GM21381 (cell line): Measurements from ENCODE around the gene CIC.

ENCODE experiments used
- ATAC-seq: cut with Tn5 transposase; IDR thresholded peaks from one replicate; pipeline ENCODE4 v1.9.1; 2021; ENCODE audit warnings: mild to moderate bottlenecking, moderate library complexity; ENCODE audit not compliant: unreplicated experiment

CIC gene

DNA sequence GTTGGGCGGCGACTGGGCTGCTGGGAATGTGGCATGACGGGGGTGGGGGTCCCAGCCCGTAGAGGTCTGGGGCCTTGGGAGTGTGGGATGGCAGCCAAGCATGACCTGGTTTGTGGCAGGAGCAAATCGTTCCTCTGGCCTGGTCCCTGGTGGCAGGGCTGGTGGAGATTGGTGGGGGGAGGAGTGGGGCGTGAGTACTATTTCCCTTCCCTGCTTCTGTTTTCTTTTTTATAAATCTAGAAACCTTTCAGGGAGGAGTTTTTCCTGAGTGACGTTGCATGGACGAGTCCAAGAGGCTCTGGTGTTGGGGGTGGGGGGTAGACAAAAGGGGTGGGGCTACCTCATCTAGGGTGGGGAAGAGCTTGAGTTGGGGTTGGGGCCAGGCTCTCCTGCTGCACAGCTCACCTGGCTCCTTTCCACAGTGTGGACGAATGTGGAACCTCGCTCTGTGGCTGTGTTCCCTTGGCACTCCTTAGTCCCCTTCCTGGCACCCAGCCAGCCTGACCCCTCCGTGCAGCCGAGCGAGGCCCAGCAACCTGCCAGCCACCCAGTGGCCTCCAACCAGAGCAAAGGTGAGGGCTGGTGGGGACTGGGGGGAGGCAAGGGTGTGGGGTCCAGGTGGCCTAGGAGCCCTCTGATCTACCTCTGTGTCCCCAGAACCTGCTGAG lies 17.4 kb downstream of the CIC start:
- no peak for ATAC-seq

DNA sequence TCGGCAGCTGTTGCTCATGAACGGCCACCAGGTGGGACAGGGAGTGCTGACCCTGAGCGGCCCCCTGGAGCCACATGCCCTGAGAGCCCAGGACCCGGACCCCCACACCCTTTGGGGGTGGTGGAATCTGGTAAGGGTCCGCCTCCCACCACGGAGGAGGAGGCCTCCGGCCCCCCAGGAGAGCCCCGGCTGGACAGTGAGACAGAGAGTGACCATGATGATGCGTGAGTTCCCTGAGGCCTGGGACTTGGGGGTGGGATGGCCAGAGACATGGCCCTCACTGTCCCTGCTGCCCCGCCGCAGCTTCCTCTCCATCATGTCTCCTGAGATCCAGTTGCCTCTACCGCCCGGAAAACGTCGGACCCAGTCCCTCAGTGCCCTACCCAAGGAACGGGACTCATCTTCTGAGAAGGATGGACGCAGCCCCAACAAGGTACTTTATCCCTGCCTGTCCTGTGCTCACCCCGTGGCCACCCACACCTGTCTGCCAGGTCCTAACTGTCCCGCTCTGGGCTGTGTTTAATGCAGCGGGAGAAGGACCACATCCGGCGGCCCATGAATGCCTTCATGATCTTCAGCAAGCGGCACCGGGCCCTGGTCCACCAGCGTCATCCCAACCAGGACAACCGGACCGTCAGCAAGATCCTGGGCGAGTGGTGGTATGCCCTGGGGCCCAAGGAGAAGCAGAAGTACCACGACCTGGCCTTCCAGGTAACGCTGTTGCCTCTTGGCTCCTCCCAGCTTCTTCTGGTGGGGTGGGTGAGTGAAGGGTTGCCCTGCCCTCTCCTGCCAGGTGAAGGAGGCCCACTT lies 18.2 kb downstream of the CIC start:
- ATAC-seq: no peak

DNA sequence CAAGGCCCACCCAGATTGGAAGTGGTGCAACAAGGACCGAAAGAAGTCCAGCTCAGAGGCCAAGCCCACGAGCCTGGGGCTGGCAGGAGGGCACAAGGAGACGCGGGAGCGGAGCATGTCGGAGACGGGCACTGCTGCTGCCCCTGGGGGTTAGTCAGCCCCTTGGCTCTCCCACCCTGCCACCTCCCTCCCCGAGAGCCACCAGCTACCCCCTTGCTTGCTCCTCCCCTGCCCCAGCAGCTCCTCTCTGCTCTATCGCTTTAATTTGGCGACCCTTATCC lies 18.7 kb downstream of the CIC start:
- no peak for ATAC-seq

- no peak for ATAC-seq
These were observed 19.3 kb downstream of the CIC start for GRCh38 chr19:42288387-42288786.

- no peak for ATAC-seq
These were observed 20.0 kb downstream of the CIC start for GRCh38 chr19:42288881-42289555.

- no peak for ATAC-seq
These were observed 20.5 kb downstream of the CIC start for GRCh38 chr19:42289556-42290041.

GRCh38 chr19:42290136-42290522 lies 21.1 kb downstream of the CIC start:
- ATAC-seq: no peak

DNA sequence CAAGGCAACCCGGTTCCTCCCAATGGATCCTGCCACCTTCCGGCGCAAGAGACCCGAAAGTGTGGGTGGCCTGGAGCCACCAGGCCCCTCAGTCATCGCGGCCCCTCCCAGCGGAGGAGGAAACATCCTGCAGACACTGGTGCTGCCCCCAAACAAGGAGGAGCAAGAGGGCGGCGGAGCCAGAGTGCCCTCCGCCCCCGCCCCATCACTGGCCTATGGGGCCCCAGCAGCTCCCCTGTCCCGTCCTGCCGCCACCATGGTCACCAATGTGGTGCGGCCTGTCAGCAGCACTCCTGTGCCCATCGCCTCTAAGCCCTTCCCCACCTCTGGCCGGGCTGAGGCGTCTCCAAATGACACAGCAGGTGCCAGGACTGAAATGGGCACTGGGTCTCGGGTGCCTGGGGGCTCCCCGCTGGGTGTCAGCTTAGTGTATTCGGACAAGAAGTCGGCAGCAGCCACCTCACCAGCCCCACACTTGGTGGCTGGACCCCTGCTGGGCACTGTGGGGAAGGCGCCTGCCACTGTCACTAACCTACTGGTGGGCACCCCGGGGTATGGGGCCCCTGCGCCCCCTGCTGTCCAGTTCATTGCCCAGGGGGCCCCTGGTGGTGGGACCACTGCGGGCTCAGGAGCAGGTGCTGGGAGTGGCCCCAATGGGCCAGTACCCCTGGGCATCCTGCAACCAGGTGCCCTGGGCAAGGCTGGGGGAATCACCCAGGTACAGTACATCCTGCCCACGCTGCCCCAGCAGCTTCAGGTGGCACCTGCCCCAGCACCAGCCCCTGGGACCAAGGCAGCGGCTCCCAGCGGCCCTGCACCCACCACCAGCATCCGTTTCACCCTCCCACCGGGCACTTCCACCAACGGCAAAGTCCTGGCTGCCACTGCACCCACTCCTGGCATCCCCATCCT lies 21.7 kb downstream of the CIC start:
- no peak for ATAC-seq

DNA sequence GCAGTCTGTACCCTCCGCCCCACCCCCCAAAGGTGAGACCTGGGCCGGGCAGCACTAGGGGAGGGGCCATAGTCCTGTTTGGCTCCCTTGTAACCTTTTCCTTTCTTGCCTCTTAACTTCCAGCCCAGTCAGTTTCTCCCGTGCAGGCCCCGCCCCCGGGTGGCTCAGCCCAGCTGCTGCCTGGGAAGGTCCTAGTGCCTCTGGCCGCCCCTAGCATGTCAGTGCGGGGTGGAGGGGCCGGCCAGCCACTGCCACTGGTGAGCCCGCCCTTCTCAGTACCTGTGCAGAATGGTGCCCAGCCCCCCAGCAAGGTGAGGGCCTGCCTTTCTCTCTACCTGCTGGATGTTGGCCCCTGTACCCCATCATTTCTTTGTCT lies 22.4 kb downstream of the CIC start:
- no peak for ATAC-seq

DNA sequence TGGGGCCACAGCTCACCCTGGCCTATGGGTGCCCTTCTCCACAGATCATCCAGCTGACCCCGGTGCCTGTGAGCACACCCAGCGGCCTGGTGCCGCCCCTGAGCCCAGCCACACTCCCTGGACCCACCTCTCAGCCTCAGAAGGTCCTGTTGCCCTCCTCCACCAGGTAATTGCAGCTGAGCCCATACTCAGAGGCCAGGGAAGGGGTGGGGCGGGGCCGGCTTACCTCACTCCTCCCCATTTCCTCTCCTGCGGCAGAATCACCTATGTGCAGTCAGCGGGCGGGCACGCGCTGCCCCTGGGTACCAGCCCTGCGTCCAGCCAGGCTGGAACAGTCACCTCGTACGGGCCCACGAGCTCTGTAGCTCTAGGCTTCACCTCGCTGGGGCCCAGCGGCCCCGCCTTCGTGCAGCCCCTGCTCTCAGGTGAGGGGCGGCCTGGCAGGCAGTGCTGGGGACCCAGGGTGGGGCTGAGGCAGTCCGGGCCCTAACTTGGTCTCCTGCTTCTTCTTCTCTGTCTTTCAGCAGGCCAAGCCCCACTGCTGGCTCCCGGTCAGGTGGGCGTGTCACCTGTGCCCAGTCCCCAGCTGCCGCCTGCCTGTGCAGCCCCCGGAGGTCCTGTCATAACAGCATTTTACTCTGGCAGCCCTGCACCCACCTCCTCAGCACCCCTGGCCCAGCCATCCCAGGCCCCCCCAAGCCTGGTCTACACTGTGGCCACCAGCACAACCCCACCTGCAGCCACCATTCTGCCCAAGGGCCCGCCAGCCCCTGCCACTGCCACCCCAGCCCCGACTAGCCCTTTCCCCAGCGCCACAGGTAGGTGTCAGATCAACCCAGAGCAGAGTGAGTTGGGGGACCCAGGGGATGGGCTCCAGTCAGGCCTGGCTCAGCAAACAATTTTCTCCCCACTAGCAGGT lies 23.2 kb downstream of the CIC start:
- no peak for ATAC-seq

GRCh38 chr19:42292963-42293362 lies 23.9 kb downstream of the CIC start:
- ATAC-seq: no peak

DNA sequence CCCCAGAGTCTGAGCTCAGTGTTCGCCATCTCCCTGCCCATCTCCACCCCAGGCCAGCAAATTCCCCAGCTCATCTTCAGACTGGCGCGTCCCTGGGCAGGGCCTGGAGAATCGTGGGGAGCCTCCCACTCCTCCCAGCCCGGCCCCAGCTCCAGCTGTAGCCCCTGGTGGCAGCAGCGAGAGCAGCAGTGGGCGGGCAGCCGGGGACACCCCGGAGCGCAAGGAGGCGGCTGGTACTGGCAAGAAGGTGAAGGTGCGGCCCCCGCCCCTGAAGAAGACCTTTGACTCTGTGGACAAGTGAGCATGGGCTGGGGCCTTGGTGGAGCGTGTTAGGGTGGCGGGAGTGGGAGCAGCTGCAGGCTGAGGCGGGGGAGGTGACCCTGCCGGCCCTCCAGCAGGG lies 24.5 kb downstream of the CIC start:
- no peak for ATAC-seq

GRCh38 chr19:42293948-42294347 lies 24.9 kb downstream of the CIC start:
- ATAC-seq: no peak

- no peak for ATAC-seq
These were observed 25.6 kb downstream of the CIC start for GRCh38 chr19:42294471-42295137.

- no peak for ATAC-seq
These were observed 26.3 kb downstream of the CIC start for GRCh38 chr19:42295342-42295741.

- ATAC-seq: no peak
These were observed 26.9 kb downstream of the CIC start for GRCh38 chr19:42295831-42296525.

DNA sequence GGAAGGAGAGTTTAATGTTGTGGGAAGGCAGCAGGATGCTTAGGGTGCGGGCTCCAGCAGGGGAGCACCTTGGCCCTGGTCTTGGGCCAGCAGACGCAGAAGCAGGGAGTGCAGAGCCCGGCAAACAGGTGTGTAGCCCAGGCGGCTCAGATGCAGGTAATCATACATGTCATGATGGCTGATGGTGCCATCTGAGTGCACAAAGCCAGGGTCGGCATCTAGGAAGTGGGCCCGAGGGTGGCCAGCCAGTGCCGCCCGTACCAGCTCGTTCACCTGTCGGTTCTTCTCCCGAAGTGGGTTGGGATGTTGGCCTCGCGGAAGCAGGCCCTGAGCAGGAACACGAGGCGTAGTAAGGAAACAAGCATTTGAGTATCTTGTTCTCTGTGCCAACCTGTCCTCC lies 28.0 kb downstream of the CIC start:
- ATAC-seq: no peak

DNA sequence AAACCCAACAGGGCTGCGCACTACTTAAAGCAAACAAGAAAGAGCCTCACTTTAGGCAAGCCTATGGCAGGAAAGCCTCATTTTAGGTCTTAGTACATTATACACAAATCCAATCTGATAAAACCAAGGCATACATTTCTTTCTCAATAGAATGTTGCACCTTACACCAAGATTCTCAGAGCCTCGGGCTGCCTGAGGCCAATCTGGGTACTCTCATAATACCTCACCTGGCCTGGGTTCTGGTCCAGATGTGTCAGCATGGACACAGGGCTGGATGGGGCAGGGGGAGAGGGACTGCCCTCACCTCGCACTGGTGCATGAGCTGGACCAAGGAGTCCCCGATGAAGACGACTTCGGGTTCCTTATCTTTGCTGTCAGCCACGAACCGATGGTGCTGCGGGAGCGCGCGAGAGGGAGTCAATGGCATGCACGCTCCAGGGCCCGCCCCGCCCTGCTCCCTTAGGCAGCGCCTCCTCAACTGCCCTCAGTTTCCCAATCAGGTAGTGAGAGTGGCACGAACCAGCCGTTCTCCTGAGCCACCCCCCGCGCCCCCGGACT lies 32.7 kb downstream of the CIC start, which contains the start of gene PRR19:
TSS of gene PRR19 (plus strand) at position 487 of the 558 bp plus-strand sequence. CDS start 7,453 bp downstream, outside the sequence.
- ATAC-seq: peak; percentile 8
